Activated CD4-positive, CD25-positive, alpha-beta regulatory T cell treated with anti-CD3 and anti-CD28 coated beads, Interleukin-2, amount 50 U/mL, for 24 hours (primary cell): Measurements from ENCODE around the gene SPATA9.

Experiments
- ATAC-seq, 2 donors: fragments of 150-1000 bp; cut with Tn5 transposase; one replicate each; pipeline ENCODE4 v1.10.0; 2021; ENCODE audit warnings: mild to moderate bottlenecking in 1 of 2, moderate library complexity in 1 of 2

SPATA9 gene, protein sequence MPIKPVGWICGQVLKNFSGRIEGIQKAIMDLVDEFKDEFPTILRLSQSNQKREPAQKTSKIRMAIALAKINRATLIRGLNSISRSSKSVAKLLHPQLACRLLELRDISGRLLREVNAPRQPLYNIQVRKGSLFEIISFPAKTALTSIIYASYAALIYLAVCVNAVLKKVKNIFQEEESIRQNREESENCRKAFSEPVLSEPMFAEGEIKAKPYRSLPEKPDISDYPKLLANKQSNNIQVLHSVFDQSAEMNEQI

DNA sequence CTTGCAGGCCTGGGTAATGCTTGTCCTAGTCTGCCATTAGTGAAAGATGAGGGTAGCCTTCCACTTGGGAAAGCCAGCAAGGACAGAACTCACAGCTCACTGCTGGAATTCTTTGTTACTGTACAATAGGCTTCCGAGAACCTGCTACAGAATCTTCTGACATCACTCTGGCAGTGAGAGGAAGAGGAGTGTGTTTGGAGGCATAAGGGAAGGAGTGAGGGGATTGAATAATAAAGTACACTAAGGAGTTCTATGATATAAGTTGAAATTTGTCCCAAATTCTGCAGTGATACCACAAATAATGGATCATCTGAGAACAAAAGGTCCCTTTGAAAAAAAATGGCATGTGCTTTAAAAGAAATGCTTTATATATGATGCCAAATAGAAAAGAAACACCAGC lies at the start of gene SPATA9:
SPATA9 (minus strand) TSS at position 101 of the 400 bp plus-strand sequence. CDS start 137 bp downstream, outside the sequence.
- ATAC-seq: no peak

DNA sequence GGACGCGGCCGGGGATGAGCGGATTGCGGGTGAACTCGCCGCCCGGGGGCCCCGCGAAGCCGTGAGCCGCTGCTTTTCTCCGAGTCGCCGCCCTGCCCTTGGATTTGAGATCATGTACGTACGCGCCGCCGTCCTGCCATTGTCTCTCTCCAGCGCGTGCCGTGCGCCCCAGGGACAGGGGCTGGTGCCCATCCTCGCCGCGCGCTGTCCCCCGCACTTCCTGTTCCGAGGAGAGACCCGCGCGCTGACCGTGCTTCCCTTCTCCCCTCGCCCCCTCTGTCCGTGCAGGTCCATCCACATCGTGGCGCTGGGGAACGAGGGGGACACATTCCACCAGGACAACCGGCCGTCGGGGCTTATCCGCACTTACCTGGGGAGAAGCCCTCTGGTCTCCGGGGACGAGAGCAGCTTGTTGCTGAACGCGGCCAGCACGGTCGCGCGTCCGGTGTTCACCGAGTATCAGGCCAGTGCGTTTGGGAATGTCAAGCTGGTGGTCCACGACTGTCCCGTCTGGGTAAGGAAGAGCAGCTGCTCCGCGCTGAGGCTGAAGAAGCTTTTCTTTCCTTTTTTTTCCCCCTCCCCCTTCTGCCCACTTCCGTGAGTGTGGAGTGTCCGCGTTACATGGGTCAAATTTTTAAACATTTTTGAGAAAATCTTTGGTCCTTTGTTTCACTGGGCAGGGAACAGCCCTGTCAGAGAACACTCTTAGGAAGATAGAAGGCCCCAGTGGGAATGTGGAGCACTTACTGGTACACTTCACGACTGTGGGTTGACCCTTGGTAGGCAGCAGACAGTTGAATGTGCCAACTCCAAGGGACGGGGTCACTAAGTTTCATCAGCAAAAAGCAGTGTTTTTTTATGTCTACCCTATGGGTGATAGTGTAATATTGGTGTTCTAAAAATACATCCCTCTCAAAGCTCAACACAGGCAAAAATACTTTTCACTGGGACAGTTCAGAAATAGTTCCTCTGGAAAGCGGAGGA lies 49.1 kb upstream of the SPATA9 start:
- peak; percentile 42 for ATAC-seq

DNA sequence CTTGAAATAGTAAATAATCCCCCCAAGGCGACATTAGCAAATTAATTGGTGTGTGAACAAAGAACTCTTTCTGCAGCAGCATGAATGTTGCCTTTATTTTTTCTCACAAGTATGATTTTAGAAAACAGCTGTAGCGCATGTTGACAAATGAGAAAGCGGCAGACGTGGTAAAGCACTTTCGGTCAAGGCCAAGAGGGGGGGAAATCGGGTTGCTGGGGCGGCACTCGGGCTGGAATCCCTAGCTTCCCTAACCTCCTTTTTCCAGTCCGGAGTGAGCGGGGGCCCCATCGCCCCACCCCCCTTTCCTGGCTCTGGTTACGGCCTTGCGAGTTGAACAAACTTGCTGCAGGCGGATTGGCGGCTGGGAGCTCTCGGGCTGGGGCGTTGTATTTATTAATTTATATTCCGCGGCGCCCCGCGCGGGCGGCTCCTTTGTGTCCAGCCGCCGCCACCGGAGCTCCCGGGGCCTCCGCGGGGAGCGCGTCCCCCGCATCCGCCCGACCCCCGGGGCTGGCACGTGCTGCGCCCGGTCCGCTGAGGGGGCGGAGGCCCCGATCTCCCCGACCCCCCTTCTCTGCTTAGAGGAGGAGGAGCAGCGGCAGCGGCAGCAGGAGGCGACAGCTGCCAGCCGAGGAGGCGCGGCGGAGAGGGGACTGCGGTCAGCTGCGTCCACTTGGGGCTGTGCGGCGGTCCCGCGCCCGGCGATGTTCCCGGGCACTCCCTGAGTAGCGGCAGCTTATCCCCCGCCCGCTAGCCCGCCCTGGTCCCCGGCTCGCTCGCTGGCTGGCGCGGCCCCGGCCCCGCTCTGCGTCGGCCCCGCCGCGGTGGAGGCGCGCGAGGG lies 48.2 kb upstream of the SPATA9 start, which contains the start of gene RHOBTB3:
RHOBTB3 (plus strand) TSS at position 607 of the 841 bp plus-strand sequence. CDS start 347 bp downstream, outside the sequence.
- ATAC-seq: peak; percentile 41 to 58

DNA sequence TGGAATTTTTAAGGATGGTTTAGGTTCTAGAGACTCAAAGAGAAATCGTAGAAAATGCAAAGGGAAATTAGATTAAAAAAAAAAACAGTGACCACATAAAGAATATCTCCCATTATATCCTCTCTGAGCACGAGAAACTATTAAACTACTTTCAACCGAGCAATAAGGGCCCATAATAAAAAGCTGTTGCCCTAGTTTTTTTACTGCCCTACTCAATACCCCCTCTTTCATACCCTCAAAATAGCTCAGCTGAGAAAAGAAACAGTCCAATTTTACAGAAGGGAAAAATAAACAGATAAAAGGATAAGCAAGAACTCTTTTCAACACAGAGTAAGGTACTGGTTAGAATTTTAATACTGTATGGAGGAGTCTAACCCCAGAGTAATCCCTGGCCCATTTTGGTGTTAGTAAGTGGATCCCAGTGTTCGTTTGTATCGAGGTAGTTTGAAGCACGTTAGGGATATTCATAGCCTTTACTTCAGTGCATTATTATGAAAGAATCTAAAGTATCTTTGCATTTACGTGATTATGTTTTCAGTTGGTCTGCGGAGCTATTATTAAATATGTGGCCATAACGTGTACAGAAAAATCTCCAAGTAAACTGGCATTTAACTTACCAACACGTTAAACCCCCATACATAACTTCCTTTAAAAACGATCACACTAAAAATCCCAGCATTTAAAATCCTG lies 47.4 kb upstream of the SPATA9 start:
- no peak for ATAC-seq

- ATAC-seq: no peak
Measured at GRCh38 chr5:95729115-95730010, 46.6 kb upstream of the SPATA9 start.

GRCh38 chr5:95728494-95729114 lies 45.8 kb upstream of the SPATA9 start:
- no peak for ATAC-seq

- ATAC-seq: no peak
Measured at GRCh38 chr5:95727764-95728191, 45.0 kb upstream of the SPATA9 start.

GRCh38 chr5:95726811-95727763 lies 44.3 kb upstream of the SPATA9 start:
- no peak for ATAC-seq

DNA sequence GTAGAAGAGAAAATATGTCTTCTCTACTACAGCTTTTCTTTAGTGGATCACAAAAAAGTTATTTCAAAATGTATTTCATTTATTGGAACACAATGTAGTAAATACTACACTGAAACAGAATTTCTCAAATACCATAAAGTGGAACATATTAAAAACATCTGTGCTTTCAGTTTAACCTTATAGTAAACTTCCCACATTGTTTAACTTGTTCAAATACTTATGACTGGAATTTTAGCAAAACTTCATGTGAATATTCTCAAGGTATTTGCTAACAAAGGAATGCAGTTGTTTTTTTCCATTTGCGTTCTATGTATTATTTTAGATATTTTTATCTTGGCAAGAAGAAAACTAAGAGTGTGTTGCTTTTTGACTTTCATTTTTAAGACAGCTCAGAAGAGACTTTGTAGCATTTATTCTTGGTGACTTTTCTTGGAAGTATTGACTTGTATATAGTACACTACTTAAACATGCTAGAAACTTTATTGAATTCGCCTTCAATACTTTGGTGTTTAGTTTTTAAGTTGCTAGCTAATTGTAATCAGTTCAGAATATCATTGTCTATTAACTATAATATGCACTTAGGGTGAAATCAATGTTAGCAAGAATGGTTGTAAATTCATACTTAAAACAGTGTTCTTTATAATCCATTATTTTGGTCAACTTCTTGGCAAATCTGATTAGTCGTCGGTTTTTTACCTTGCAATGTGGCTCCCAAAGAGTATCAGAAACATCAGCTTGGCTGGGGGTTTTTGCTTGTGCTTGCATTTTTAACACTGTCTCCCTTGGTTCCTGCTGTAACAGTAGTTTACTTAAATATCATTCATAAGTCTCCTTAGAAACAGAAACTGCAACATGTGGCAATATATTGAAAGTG lies 43.4 kb upstream of the SPATA9 start:
- ATAC-seq: no peak

DNA sequence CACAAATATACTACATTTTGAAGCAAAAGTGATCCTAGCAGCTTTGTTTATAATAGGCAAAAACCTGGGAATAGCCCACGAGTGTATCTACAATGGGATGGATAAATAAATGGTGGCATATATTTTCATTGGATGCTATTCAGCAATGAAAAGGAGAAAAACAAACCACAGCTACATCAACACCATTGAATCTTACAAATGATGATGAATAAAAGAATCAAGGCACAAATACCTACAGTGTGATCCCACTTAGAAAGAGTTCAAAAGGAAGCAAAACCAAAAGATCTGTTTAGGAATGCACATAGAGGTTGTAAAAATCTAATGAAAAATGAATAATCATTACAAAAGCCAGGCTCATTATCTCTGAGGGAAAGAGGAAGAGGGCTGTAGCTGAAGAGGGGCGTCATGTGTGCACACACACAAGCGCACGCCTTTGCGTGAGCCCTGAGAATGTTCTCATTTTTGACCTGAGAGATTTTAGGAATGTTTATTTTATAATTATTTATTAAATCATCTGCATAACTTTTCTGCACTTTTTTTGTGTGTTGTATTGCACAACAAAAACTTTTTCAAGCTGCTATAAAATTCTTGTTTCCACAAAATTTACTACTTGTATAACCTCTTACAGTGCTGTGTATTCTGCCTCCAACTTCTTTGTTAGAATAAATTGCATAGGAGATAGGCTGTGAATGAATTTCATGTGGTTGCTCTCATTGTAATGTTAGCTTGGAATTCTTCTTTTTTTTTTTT lies 42.5 kb upstream of the SPATA9 start:
- ATAC-seq: no peak

DNA sequence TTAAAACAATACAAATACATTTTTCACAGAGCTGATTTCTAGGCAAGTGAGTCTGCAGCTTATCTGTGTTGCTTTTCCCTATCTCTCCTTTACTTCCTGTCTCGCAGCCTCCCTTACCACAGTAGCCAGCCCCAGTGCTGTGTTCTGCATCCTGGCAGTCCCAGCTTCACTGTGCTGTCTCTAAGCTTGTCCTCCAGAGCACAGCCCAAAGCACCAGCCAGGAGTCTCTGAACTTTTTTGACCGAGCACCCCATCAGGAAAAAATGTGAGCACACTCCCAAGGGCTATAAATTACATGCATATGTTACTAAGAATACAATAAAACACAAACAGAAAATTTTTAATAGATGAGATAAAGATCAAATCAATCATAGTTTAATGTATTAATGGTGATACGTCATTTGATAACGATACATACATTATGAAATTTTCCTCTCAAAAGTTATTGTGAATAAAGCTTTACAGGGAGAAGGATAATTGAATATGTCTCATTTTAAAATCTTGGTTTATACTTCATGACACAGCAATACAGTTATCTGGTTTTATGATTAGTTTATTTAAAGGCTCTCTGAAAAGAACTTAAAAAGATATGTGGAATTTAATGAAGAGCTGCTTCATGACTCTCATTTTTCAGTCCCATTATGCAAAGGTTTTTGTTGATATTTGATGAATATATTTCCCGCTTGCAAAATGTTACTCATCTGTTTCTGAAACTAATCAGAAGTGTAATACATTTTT lies 41.0 kb upstream of the SPATA9 start:
- no peak for ATAC-seq

DNA sequence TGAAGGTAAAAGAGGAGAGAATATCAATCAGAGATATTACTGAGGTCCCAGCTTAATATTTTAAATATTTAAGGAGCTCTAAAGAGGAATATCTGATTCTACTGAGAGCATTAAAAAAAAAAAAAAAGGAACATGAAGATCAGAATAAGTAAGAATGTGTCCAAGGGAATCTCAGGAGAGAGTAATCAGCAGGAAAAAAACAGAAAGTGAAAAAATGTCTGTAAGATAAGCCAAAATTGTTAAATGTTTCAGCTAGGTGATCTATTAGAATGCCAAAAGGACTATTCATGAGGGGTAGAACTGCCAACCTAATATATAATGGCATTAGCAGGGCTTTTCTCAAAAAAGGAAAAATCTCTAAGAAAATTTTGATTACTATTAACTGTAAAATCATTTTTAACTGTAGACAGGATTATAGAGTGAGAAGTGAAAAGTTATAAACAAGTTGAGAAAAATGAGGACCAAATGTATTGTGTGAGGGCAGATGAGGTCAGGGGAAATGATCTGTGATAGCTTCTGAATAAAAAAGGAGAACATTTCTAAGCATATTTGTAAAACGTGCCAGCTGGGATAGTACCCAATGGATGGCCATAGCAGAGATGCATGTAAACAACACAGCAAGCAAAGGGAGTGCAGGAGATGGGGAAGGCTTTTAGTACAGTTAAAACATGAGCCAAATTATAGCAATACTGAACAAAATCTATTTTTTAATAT lies 38.9 kb upstream of the SPATA9 start:
- ATAC-seq: no peak

DNA sequence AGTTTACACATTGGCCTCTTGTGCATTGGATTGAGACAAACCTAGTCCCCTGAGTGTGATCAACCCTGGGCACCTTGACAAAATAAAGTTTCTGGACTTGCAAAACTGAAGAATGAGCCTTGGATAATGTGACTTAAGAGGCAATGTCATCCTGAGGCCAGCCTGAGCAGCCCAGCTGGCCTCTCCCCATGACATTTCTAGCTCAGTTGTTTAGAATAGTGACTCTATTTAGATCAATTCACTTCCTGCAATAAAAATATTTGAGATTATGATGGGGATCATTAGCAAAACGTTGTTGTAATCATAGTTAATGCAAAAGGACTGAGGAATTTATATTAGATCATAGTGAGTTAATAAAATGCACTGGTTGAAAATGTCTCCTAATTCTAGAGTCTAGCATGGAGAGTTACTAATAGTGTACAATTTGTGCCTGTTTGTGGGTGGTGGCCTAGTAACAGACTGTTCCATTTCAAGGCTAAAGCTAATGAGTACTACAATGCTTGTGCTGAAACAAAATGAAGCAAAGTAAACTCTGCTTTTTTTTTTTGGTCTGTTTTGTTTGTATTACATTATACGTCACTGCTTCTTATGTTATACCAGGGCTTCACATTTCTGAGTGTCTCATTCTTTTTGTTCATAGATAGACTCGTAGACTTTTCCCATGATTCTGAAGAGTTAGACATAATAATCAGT lies 37.4 kb upstream of the SPATA9 start:
- ATAC-seq: no peak

DNA sequence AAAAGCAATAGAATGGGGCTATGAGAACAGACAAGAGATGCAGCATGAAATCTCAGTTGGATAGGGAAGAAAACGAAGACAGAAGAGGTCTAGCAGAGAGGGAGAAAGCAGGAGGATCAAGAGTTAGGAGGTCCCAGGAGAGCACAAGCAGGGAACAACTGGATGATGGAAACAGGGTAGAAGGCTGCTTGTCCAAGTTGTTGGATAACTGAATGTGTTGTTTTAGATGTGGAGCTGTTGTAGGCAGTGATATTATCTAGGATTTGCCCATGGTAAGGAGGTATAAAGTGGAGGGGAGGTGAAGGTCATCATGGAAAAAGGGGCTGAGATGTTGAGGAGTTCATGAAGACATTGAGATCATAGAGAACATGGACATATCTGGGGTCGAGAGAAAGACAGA lies 35.9 kb upstream of the SPATA9 start:
- ATAC-seq: no peak

DNA sequence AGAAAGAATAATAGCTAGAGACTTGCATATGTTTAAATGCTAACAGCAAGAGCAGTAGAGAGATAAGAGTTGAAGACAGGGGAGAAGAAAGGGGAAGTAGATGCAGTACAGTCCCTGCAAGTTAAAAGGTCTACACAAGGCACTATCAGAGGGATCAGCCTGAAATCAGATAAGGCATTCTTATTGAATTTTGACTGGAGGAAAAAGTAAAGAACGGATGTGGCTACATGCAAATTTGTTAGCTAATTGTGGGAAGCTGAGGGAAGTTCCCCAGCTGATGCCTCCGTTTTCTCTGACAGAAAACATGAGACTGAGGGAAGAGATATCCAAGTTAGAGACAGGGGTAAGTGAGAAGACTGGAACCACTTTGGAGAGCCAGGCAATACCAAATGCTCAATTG lies 35.4 kb upstream of the SPATA9 start:
- peak in 1 of 2 donors; percentile 58 for ATAC-seq
